SJCRH30 (cell line): ENCODE data around the gene SNCAIP. TPM values are rescaled to one million over a fixed set of nuclear protein-coding genes. Genes with fewer than 3 reads are reported as not detected.
"Not testable (repeated sequence)": the region's sequence is repeated elsewhere in the genome, so short reads cannot be mapped to it uniquely, and the experiment has no call there.

Experiments
- DNase-seq, 2 experiments: peaks; one replicate each; pipeline ENCODE4 v3.0.0-alpha.2; 2015 to 2020
- H3K27ac ChIP-seq: fragments of 250-450 bp; sonication (Bioruptor Pico); 2 replicates; pipeline ENCODE4 v1.5.1; 2020; ENCODE audit warnings: mild to moderate bottlenecking, moderate library complexity
- H3K27me3 ChIP-seq: fragments of 250-450 bp; sonication (Bioruptor Pico); 2 replicates; pipeline ENCODE4 v1.5.1; 2020; ENCODE audit warnings: mild to moderate bottlenecking, moderate library complexity
- H3K36me3 ChIP-seq: fragments of 250-450 bp; sonication (Bioruptor Pico); 2 replicates; pipeline ENCODE4 v1.5.1; 2020; ENCODE audit warnings: mild to moderate bottlenecking, moderate library complexity
- H3K4me1 ChIP-seq: fragments of 250-450 bp; sonication (Bioruptor Pico); 2 replicates; pipeline ENCODE4 v1.5.1; 2020; ENCODE audit warnings: mild to moderate bottlenecking, moderate library complexity
- H3K4me3 ChIP-seq: fragments of 250-450 bp; sonication (Bioruptor Pico); 2 replicates; pipeline ENCODE4 v1.5.1; 2020; ENCODE audit warnings: mild to moderate bottlenecking, moderate library complexity
- H3K9me3 ChIP-seq: fragments of 250-450 bp; sonication (Bioruptor Pico); replicated peaks from 2 replicates; pipeline ENCODE4 v1.5.1; 2020; ENCODE audit warnings: mild to moderate bottlenecking, moderate library complexity
- total RNA-seq: library from RNA; depleted of rRNA; stranded (reverse); fragments of >200 nt; shearing (Covaris generic); gene quantifications from 2 replicates; pipeline ENCODE4 v1.2.3, GENCODE V29; 2014

SNCAIP gene
- total RNA-seq, 1 experiment from 2014 or later, result 0.49 TPM

DNA sequence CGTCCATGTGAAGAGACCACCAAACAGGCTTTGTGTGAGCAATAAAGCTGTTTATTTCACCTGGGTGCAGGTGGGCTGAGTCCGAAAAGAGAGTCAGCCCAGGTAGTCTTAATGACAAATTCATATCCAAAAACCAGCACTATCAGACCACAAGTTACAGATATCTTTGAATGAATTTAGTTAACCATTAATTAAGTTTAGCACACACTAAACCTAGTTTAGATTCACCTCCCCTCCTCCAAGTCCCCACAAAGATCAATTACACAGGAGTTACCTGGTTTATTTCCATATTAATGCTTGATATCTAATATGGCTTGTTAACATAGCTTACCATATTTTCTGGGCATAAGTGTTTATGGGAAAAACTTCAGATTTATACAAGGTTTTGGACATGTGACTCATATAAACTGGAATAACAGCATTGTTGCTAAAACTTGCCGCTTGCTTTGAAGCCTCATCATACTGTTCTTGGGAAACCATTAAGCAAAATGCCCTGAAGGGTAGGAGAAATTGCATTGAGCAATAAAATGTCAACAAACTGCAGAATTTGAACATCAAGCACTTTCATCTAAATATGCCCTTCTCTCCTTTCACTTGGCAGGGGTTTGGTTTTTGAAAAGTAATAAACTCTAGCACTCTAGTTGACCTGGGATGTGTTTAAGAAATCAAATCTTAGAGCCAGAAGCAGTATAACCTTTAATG lies 166.9 kb downstream of the SNCAIP start:
- Histone ChIP-seq H3K27ac (no peak overlapping the region), H3K4me1 (no peaks in the 10 kb centered on the region), H3K27me3 (no peaks in the 10 kb centered on the region; the same call in 1 of the 2 replicates), H3K4me3 (no peak overlapping the region), H3K9me3 (no peaks in the 10 kb centered on the region; the same call in 1 of the 2 replicates), H3K36me3 (no peaks in the 10 kb centered on the region)
- no peak for DNase-seq

GRCh38 chr5:122480146-122480545 lies 168.1 kb downstream of the SNCAIP start:
- H3K9me3 ChIP-seq, result no peaks in the 10 kb centered on the region; the same call in 1 of the 2 replicates
- no peaks in the 10 kb centered on the region for H3K4me1 ChIP-seq
- no peak overlapping the region for H3K27ac ChIP-seq
- H3K4me3 ChIP-seq, result no peak overlapping the region
- H3K27me3 ChIP-seq, result no peaks in the 10 kb centered on the region; the same call in 1 of the 2 replicates
- no peaks in the 10 kb centered on the region for H3K36me3 ChIP-seq
- DNase-seq, result no peak

- no peaks in the 10 kb centered on the region for H3K36me3 ChIP-seq
- no peaks in the 10 kb centered on the region for H3K4me1 ChIP-seq
- no peak for DNase-seq
- no peaks in the 10 kb centered on the region; the same call in 1 of the 2 replicates for H3K27me3 ChIP-seq
- H3K4me3 ChIP-seq, result no peak overlapping the region
- H3K27ac ChIP-seq, result no peak overlapping the region
- H3K9me3 ChIP-seq, result no peaks in the 10 kb centered on the region; the same call in 1 of the 2 replicates
Observed at GRCh38 chr5:122484103-122484502, 172.1 kb downstream of the SNCAIP start.

- DNase-seq, result no peak
- no peaks in the 10 kb centered on the region; the same call in 1 of the 2 replicates for H3K9me3 ChIP-seq
- no peaks in the 10 kb centered on the region; the same call in 1 of the 2 replicates for H3K27me3 ChIP-seq
- H3K4me1 ChIP-seq, result no peaks in the 10 kb centered on the region
- no peak overlapping the region for H3K4me3 ChIP-seq
- H3K27ac ChIP-seq, result no peak overlapping the region
- H3K36me3 ChIP-seq, result no peaks in the 10 kb centered on the region
Observed at GRCh38 chr5:122485226-122485625, 173.2 kb downstream of the SNCAIP start.

DNA sequence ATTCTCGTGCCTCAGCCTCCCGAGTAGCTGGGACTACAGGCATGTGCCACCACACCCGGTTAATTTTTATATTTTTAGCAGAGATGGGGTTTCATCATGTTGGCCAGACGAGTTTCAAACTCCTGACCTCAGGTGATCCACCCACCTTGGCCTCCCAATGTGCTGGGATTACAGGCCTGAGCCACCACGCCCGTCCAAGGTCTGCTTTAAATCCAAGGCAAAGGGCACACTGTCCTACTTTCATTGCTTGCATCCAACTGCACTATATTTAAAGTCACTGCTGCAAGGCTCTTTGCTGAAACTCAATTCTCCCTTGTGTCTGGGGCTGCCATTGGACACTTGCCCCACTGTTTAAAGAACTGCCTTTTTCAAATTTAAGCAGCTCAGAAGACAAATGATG lies 174.6 kb downstream of the SNCAIP start:
- H3K36me3 ChIP-seq, H3K27me3 ChIP-seq, H3K4me3 ChIP-seq, H3K9me3 ChIP-seq, DNase-seq, H3K4me1 ChIP-seq, H3K27ac ChIP-seq: not testable (repeated sequence)

DNA sequence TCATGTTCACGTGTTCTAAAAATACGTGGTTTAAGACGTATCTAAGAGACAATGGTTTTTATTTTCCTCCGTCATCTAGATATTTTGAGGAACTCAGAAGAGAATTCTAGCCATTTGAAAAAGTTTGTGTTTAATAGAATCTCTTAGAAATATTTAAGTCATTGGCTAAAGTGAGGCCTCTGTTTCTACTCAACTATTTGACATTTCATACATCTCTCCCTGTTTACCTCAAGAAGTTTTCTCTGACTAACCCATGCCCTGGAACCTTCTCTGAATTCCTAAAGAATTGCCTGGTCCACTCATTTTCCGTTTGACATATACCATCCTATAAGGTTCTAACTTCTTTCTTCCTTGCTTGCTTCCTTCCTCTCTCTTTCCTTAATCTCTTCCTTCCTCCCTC lies 178.7 kb downstream of the SNCAIP start:
- Histone ChIP-seq H3K4me1 (no peaks in the 10 kb centered on the region), H3K27ac (no peak overlapping the region), H3K9me3 (no peaks in the 10 kb centered on the region), H3K27me3 (peaks cover 6% of the 10 kb centered on the region; the same call in 1 of the 2 replicates), H3K4me3 (no peak overlapping the region), H3K36me3 (no peaks in the 10 kb centered on the region)
- DNase-seq, result no peak

GRCh38 chr5:122492675-122493074 lies 180.6 kb downstream of the SNCAIP start:
- H3K4me1 ChIP-seq, result no peaks in the 10 kb centered on the region
- no peak for DNase-seq
- H3K27ac ChIP-seq, result no peak overlapping the region
- peaks cover 6% of the 10 kb centered on the region; the same call in 1 of the 2 replicates for H3K27me3 ChIP-seq
- H3K9me3 ChIP-seq, result no peaks in the 10 kb centered on the region
- H3K36me3 ChIP-seq, result no peaks in the 10 kb centered on the region
- no peak overlapping the region for H3K4me3 ChIP-seq

- DNase-seq, result no peak
- H3K9me3 ChIP-seq, result no peaks in the 10 kb centered on the region
- no peak overlapping the region for H3K4me3 ChIP-seq
- no peak overlapping the region for H3K27ac ChIP-seq
- peaks cover 6% of the 10 kb centered on the region; the same call in 1 of the 2 replicates for H3K27me3 ChIP-seq
- no peaks in the 10 kb centered on the region for H3K4me1 ChIP-seq
- H3K36me3 ChIP-seq, result no peaks in the 10 kb centered on the region
Observed at GRCh38 chr5:122493091-122494021, 181.3 kb downstream of the SNCAIP start.

- Histone ChIP-seq H3K4me1 (no peaks in the 10 kb centered on the region), H3K27ac (no peak overlapping the region), H3K4me3 (no peak overlapping the region), H3K9me3 (no peaks in the 10 kb centered on the region), H3K36me3 (no peaks in the 10 kb centered on the region), H3K27me3 (peaks cover 6% of the 10 kb centered on the region; the same call in 1 of the 2 replicates)
- no peak for DNase-seq
Observed at GRCh38 chr5:122494109-122494508, 182.1 kb downstream of the SNCAIP start.

DNA sequence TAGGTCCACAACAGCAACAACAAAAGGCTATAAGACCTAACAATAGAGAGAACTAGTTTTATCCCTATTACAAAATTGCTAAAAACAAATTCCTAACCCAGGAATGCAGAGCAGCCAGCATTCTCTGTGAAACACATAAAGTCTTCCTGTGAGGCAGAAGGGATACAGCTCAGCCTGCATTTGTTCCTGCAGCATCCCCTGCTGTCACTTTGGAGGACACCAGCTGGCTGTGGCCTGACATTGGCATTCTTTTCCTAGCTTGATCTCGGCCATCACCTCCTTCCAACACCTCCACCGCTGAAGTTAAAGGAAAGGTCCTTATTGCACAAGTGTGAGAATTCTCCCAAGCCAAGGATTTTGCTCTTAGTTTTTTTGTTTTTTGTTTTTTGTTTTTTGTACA lies 186.1 kb downstream of the SNCAIP start:
- Histone ChIP-seq H3K27ac (no peak overlapping the region), H3K9me3 (no peaks in the 10 kb centered on the region), H3K36me3 (no peaks in the 10 kb centered on the region), H3K4me3 (no peak overlapping the region), H3K27me3 (no peaks in the 10 kb centered on the region), H3K4me1 (no peaks in the 10 kb centered on the region)
- peak in 1 of 2 experiments; percentile 6 for DNase-seq

- no peak for DNase-seq
Observed at GRCh38 chr5:122499585-122499984, 187.5 kb downstream of the SNCAIP start.

DNA sequence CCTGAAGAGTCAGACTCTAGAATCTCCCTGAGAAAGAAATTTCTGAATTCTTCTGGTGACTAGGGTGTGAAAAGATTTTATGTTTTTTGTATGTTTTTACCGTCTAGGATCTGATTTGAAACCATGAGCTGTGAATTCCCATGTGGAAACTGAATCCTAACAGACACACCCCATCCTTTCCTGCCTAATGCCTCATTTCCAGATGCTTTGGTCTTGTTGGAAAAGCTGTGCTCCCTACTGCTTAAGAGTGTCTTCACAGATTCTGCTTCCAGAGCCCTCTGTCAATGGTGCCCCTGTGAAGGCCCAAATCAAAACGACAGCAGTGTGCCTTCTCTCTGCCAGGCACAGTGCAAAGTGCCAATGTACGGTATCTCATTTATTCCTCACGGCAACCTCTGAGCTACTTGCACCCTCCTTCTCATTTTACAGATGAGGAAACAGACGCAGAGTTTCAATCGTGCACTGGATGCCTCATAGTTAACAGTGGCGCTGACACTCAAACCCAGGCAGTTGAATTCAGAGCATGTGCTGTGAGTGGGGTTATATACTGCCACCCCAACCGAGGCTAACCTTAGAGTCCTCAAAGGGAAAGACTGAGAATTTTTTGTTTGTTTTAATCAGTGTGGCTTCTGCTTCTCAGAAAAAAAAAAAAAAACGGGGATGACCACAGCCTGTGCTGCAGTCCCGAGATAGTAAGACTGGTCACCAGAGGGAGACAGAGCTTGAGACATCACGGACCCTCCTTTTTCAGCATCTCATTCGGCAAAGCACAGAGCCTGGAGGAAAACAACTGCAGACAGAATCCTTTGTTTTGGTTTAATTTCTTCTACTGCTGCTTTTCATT lies 188.4 kb downstream of the SNCAIP start:
- Histone ChIP-seq H3K27me3 (no peaks in the 10 kb centered on the region), H3K27ac (no peak overlapping the region), H3K36me3 (no peaks in the 10 kb centered on the region), H3K4me3 (no peak overlapping the region), H3K9me3 (no peaks in the 10 kb centered on the region), H3K4me1 (no peaks in the 10 kb centered on the region)
- DNase-seq, result peak; percentile 51 to 70

More at GRCh38 chr5:122499585-122499984, 187.5 kb downstream of the SNCAIP start:
- no peak overlapping the region for H3K4me3 ChIP-seq
- no peaks in the 10 kb centered on the region for H3K4me1 ChIP-seq
- H3K36me3 ChIP-seq, result no peaks in the 10 kb centered on the region
- H3K9me3 ChIP-seq, result no peaks in the 10 kb centered on the region
- no peaks in the 10 kb centered on the region for H3K27me3 ChIP-seq
- H3K27ac ChIP-seq, result no peak overlapping the region

DNA sequence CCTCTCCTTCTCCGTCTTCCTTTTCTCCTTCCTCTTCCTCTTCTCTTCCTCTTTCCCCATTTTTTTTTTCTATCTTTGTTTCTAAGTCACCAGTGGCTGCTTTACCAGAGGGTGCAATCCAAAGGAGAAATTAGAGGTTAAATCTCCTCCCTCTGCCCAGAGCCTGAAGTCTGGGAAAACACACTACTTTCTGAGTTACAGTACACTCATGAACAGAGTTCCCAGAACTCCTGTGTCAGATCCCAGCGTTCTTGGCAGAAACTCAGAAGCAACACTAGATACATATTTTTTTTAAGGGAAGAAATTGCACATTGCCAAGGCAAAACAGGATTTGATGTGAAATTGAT lies 189.0 kb downstream of the SNCAIP start:
- Histone ChIP-seq H3K27me3 (no peaks in the 10 kb centered on the region), H3K9me3 (no peaks in the 10 kb centered on the region), H3K4me3 (no peak overlapping the region), H3K27ac (no peak overlapping the region), H3K36me3 (no peaks in the 10 kb centered on the region), H3K4me1 (no peaks in the 10 kb centered on the region)
- no peak for DNase-seq

- no peaks in the 10 kb centered on the region for H3K9me3 ChIP-seq
- H3K27ac ChIP-seq, result no peak overlapping the region
- no peaks in the 10 kb centered on the region for H3K36me3 ChIP-seq
- H3K4me1 ChIP-seq, result no peaks in the 10 kb centered on the region
- no peaks in the 10 kb centered on the region for H3K27me3 ChIP-seq
- DNase-seq, result no peak
- no peak overlapping the region for H3K4me3 ChIP-seq
Observed at GRCh38 chr5:122507045-122507444, 195.0 kb downstream of the SNCAIP start.
